Large intestine (tissue), 3 donors: Measurements from ENCODE around the gene MFSD6. TPM values are rescaled to one million over a fixed set of nuclear protein-coding genes. Genes with fewer than 3 reads are reported as not detected.
"Not testable (repeated sequence)": the region's sequence is repeated elsewhere in the genome, so short reads cannot be mapped to it uniquely, and the experiment has no call there.

ENCODE experiments used
- DNase-seq, 2 donors: peaks; one replicate each; pipeline versions ENCODE4 v3.0.0 to v3.0.0-alpha.2; 2013
- H3K27ac ChIP-seq: one replicate; pipeline ENCODE4 v1.5.1; 2013; ENCODE audit warnings: low read length
- H3K27me3 ChIP-seq: 2 replicates; pipeline ENCODE4 v1.6.1; 2013; ENCODE audit warnings: low read length; ENCODE audit not compliant: control insufficient read depth, insufficient read depth
- H3K36me3 ChIP-seq: 2 replicates; pipeline ENCODE4 v1.6.1; 2013; ENCODE audit warnings: low read length; ENCODE audit not compliant: control insufficient read depth, insufficient read depth
- H3K4me1 ChIP-seq: one replicate; pipeline ENCODE4 v1.6.1; 2013; ENCODE audit warnings: low read length; ENCODE audit not compliant: control insufficient read depth, insufficient read depth
- H3K4me3 ChIP-seq: one replicate; pipeline ENCODE4 v1.5.1; 2013; ENCODE audit warnings: low read length
- H3K9me3 ChIP-seq: one replicate; pipeline ENCODE4 v1.6.1; 2013; ENCODE audit warnings: mild to moderate bottlenecking, low read depth, low read length, moderate library complexity; ENCODE audit not compliant: control insufficient read depth
- WGBS: methylation state at CpG from one replicate; pipeline ENCODE4 v1.1.5; 2013; ENCODE audit warnings: low lambda C conversion rate; ENCODE audit not compliant: insufficient coverage; 5-methylcytosine and 5-hydroxymethylcytosine counted together
- polyA plus RNA-seq: library from polyadenylated mRNA; unstranded; fragments of 120-200 nt; gene quantifications from one replicate; pipeline ENCODE4 v1.2.1, GENCODE V29; 2013

MFSD6 gene
- polyA plus RNA-seq, 1 donor, result 21.8 TPM

- peak; percentile 62 to 81 for DNase-seq
- Histone ChIP-seq H3K4me3 (no peak overlapping the region), H3K36me3 (no peaks in the 10 kb centered on the region), H3K4me1 (peaks cover 14% of the 10 kb centered on the region), H3K27ac (peak overlapping the region; percentile 74), H3K9me3 (no peaks in the 10 kb centered on the region), H3K27me3 (no peaks in the 10 kb centered on the region)
- WGBS, result 67% methylated on average over 1 of the region's 4 CpGs
Observed at GRCh38 chr2:190477661-190478454, 69.7 kb downstream of the MFSD6 start.

- no CpG with 5 or more reads among the region's 3 CpGs for WGBS
- Histone ChIP-seq H3K27ac (peak overlapping the region; percentile 74), H3K4me3 (no peak overlapping the region), H3K4me1 (peaks cover 14% of the 10 kb centered on the region), H3K36me3 (no peaks in the 10 kb centered on the region), H3K27me3 (no peaks in the 10 kb centered on the region), H3K9me3 (no peaks in the 10 kb centered on the region)
- DNase-seq, result no peak
Observed at GRCh38 chr2:190478572-190479195, 70.5 kb downstream of the MFSD6 start.

GRCh38 chr2:190481339-190481738 is 73.2 kb downstream of the MFSD6 start:
- H3K4me3 ChIP-seq, result no peak overlapping the region
- H3K27me3 ChIP-seq, result no peaks in the 10 kb centered on the region
- WGBS, result no CpG with 5 or more reads among the region's 2 CpGs
- no peak overlapping the region for H3K27ac ChIP-seq
- H3K4me1 ChIP-seq, result peaks cover 14% of the 10 kb centered on the region
- no peaks in the 10 kb centered on the region for H3K36me3 ChIP-seq
- H3K9me3 ChIP-seq, result no peaks in the 10 kb centered on the region
- no peak for DNase-seq

- Histone ChIP-seq H3K4me1 (peaks cover 11% of the 10 kb centered on the region), H3K27ac (no peak overlapping the region), H3K4me3 (no peak overlapping the region), H3K27me3 (no peaks in the 10 kb centered on the region), H3K9me3 (no peaks in the 10 kb centered on the region), H3K36me3 (no peaks in the 10 kb centered on the region)
- no peak for DNase-seq
Observed at GRCh38 chr2:190482451-190482850, 74.3 kb downstream of the MFSD6 start.

- WGBS, result no CpG with 5 or more reads among the region's 3 CpGs
- no peak overlapping the region for H3K4me3 ChIP-seq
- no peaks in the 10 kb centered on the region for H3K4me1 ChIP-seq
- no peaks in the 10 kb centered on the region for H3K27me3 ChIP-seq
- H3K36me3 ChIP-seq, result peaks cover 14% of the 10 kb centered on the region
- H3K9me3 ChIP-seq, result no peaks in the 10 kb centered on the region
- no peak overlapping the region for H3K27ac ChIP-seq
- DNase-seq, result no peak
Observed at GRCh38 chr2:190486037-190486623, 78.0 kb downstream of the MFSD6 start.

- H3K27me3 ChIP-seq, result no peaks in the 10 kb centered on the region
- 93% methylated on average over 2 of the region's 6 CpGs for whole genome bisulfite sequencing
- DNase-seq, result no peak
- H3K4me1 ChIP-seq, result no peaks in the 10 kb centered on the region
- peaks cover 17% of the 10 kb centered on the region for H3K36me3 ChIP-seq
- no peak overlapping the region for H3K4me3 ChIP-seq
- H3K27ac ChIP-seq, result no peak overlapping the region
- H3K9me3 ChIP-seq, result no peaks in the 10 kb centered on the region
Observed at GRCh38 chr2:190488516-190489233, 80.5 kb downstream of the MFSD6 start.

- Histone ChIP-seq H3K36me3 (peaks cover 17% of the 10 kb centered on the region), H3K4me3 (no peak overlapping the region), H3K27me3 (no peaks in the 10 kb centered on the region), H3K9me3 (no peaks in the 10 kb centered on the region), H3K4me1 (no peaks in the 10 kb centered on the region), H3K27ac (no peak overlapping the region)
- 100% methylated on average over 1 of the region's 4 CpGs for WGBS
- DNase-seq, result no peak
Observed at GRCh38 chr2:190489475-190489874, 81.3 kb downstream of the MFSD6 start.

- H3K4me3 ChIP-seq, result no peak overlapping the region
- H3K9me3 ChIP-seq, result no peaks in the 10 kb centered on the region
- H3K27me3 ChIP-seq, result no peaks in the 10 kb centered on the region
- 100% methylated on average over 2 of the region's 3 CpGs for WGBS
- no peak overlapping the region for H3K27ac ChIP-seq
- H3K4me1 ChIP-seq, result no peaks in the 10 kb centered on the region
- H3K36me3 ChIP-seq, result peaks cover 17% of the 10 kb centered on the region
- no peak for DNase-seq
Observed at GRCh38 chr2:190490502-190490901, 82.3 kb downstream of the MFSD6 start.

GRCh38 chr2:190493095-190493494 is 84.9 kb downstream of the MFSD6 start:
- Histone ChIP-seq H3K27ac (no peak overlapping the region), H3K4me3 (no peak overlapping the region), H3K27me3 (no peaks in the 10 kb centered on the region), H3K4me1 (no peaks in the 10 kb centered on the region), H3K36me3 (peaks cover 21% of the 10 kb centered on the region), H3K9me3 (no peaks in the 10 kb centered on the region)
- 60% methylated on average over 1 of the region's 2 CpGs for WGBS
- no peak for DNase-seq

- no CpG with 5 or more reads among the region's 3 CpGs for WGBS
- DNase-seq, H3K9me3 ChIP-seq, H3K4me3 ChIP-seq, H3K4me1 ChIP-seq, H3K27ac ChIP-seq, H3K27me3 ChIP-seq: not testable (repeated sequence)
- H3K36me3 ChIP-seq, result peaks cover 13% of the 10 kb centered on the region
Observed at GRCh38 chr2:190494600-190495227, 86.6 kb downstream of the MFSD6 start.
